ENCODE results near the gene TSPEAR. TPM values are rescaled to one million over a fixed set of nuclear protein-coding genes. Genes with fewer than 3 reads are reported as not detected.
"Not testable (repeated sequence)": the region's sequence is repeated elsewhere in the genome, so short reads cannot be mapped to it uniquely, and the experiment has no call there.

The TSPEAR gene
- total RNA-seq, 1 donor from 2014 or later: 0.15 TPM

- Mint-ChIP-seq H3K27ac (ENCODE audit: unreplicated experiment) (no peak overlapping the region), H3K36me3 (ENCODE audit: low read depth) (peaks cover 6% of the 10 kb centered on the region), H3K27me3 (ENCODE audit: low read depth) (peaks cover 36% of the 10 kb centered on the region), H3K4me1 (ENCODE audit: low read depth) (no peaks in the 10 kb centered on the region), H3K4me3 (ENCODE audit: unreplicated experiment) (no peak overlapping the region), H3K9me3 (ENCODE audit: low read depth) (peaks cover 36% of the 10 kb centered on the region)
- DNase-seq (ENCODE audit: low spot score): no peak
- TF ChIP-seq, protein P1, sequence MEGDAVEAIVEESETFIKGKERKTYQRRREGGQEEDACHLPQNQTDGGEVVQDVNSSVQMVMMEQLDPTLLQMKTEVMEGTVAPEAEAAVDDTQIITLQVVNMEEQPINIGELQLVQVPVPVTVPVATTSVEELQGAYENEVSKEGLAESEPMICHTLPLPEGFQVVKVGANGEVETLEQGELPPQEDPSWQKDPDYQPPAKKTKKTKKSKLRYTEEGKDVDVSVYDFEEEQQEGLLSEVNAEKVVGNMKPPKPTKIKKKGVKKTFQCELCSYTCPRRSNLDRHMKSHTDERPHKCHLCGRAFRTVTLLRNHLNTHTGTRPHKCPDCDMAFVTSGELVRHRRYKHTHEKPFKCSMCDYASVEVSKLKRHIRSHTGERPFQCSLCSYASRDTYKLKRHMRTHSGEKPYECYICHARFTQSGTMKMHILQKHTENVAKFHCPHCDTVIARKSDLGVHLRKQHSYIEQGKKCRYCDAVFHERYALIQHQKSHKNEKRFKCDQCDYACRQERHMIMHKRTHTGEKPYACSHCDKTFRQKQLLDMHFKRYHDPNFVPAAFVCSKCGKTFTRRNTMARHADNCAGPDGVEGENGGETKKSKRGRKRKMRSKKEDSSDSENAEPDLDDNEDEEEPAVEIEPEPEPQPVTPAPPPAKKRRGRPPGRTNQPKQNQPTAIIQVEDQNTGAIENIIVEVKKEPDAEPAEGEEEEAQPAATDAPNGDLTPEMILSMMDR (IDR thresholded peaks at IDR 0.05): no peak
These were observed 67.5 kb downstream of the TSPEAR start for GRCh38 chr21:44643741-44644310.

DNA sequence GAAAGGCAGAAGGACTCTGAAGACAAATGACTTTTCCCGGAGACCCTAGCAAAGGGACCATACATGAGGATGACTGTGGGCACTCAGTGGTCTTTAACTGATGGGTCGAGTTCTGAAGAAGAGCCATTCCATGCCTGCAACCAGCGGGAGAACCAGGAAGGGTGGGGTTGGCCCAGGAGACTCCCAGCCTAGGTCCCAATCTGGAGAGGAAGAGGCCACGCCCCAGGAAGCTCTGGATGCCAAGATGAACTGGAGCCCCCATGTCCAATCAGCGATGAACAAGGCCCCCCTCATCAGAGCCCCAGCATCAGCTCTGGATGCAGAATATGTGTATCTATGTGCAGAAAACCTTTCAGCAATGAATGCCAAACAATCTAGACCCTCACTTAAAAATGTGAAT lies 70.6 kb downstream of the TSPEAR start:
- no peak overlapping the region for H3K4me3 Mint-ChIP-seq (ENCODE audit: unreplicated experiment)
- peaks cover 4% of the 10 kb centered on the region for H3K36me3 Mint-ChIP-seq (ENCODE audit: low read depth)
- H3K4me1 Mint-ChIP-seq (ENCODE audit: low read depth): no peaks in the 10 kb centered on the region
- H3K27ac Mint-ChIP-seq (ENCODE audit: unreplicated experiment): no peak overlapping the region
- TF ChIP-seq, protein P1 (IDR thresholded peaks at IDR 0.05): no peak
- H3K9me3 Mint-ChIP-seq (ENCODE audit: low read depth): peaks cover 36% of the 10 kb centered on the region
- H3K27me3 Mint-ChIP-seq (ENCODE audit: low read depth): peaks cover 41% of the 10 kb centered on the region
- no peak for DNase-seq (ENCODE audit: low spot score)

- Mint-ChIP-seq H3K4me3 (ENCODE audit: unreplicated experiment) (no peak overlapping the region), H3K36me3 (ENCODE audit: low read depth) (no peaks in the 10 kb centered on the region), H3K27ac (ENCODE audit: unreplicated experiment) (no peak overlapping the region), H3K4me1 (ENCODE audit: low read depth) (no peaks in the 10 kb centered on the region), H3K9me3 (ENCODE audit: low read depth) (peaks cover 31% of the 10 kb centered on the region), H3K27me3 (ENCODE audit: low read depth) (peaks cover 49% of the 10 kb centered on the region)
- TF ChIP-seq, protein P1 (IDR thresholded peaks at IDR 0.05): no peak
- DNase-seq (ENCODE audit: low spot score): no peak
These were observed 72.1 kb downstream of the TSPEAR start for GRCh38 chr21:44639331-44639655.

- H3K4me1 Mint-ChIP-seq (ENCODE audit: low read depth); H3K4me3 Mint-ChIP-seq (ENCODE audit: unreplicated experiment); DNase-seq (ENCODE audit: low spot score); H3K36me3 Mint-ChIP-seq (ENCODE audit: low read depth); H3K27ac Mint-ChIP-seq (ENCODE audit: unreplicated experiment): not testable (repeated sequence)
- Mint-ChIP-seq H3K27me3 (ENCODE audit: low read depth) (peaks cover 52% of the 10 kb centered on the region), H3K9me3 (ENCODE audit: low read depth) (peaks cover 26% of the 10 kb centered on the region)
These were observed 72.7 kb downstream of the TSPEAR start for GRCh38 chr21:44638506-44639330.

DNA sequence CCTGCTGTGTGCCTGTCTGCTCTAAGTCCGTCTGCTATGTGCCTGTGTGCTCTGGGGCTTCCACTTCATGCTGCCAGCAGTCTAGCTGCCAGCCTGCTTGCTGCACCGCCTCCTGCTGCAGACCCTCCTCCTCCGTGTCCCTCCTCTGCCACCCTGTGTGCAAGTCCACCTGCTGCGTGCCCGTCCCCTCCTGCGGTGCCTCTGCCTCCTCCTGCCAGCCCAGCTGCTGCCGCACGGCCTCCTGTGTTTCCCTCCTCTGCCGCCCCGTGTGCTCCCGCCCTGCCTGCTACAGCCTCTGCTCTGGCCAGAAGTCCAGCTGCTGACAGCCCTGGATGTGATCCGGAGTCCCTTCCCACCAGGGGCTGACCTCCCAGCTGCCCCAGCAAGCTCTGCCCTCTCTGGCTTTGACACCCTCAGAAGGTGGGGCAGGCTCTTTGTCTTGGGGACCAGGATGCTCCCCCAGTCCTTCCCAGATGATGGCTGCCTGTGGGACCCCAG lies 73.5 kb downstream of the TSPEAR start:
- H3K27me3 Mint-ChIP-seq (ENCODE audit: low read depth): peaks cover 54% of the 10 kb centered on the region
- H3K9me3 Mint-ChIP-seq (ENCODE audit: low read depth): peaks cover 26% of the 10 kb centered on the region
- H3K4me3 Mint-ChIP-seq (ENCODE audit: unreplicated experiment); H3K36me3 Mint-ChIP-seq (ENCODE audit: low read depth); H3K4me1 Mint-ChIP-seq (ENCODE audit: low read depth); H3K27ac Mint-ChIP-seq (ENCODE audit: unreplicated experiment); DNase-seq (ENCODE audit: low spot score): not testable (repeated sequence)

GRCh38 chr21:44637018-44637850 lies 74.1 kb downstream of the TSPEAR start, which contains the start of gene KRTAP10-10:
TSS of gene KRTAP10-10 (plus strand) at chr21:44637356. CDS start at chr21:44637418, 62 bp downstream.
- Mint-ChIP-seq H3K4me3 (ENCODE audit: unreplicated experiment) (no peak within 1 kb of the TSS), H3K9me3 (ENCODE audit: low read depth) (peaks cover 28% of the 10 kb centered on the region), H3K27me3 (ENCODE audit: low read depth) (peaks cover 53% of the 10 kb centered on the region), H3K27ac (ENCODE audit: unreplicated experiment) (no peak within 1 kb of the TSS), H3K36me3 (ENCODE audit: low read depth) (no peaks in the 10 kb centered on the region), H3K4me1 (ENCODE audit: low read depth) (no peaks in the 10 kb centered on the region)
- no peak for DNase-seq (ENCODE audit: low spot score)
- TF ChIP-seq, protein P1 (IDR thresholded peaks at IDR 0.05): no peak

Measured in chondrocyte (in vitro differentiated cells).